Endothelial cell of umbilical vein (primary cell): ENCODE data around the gene HYAL1. TPM values are rescaled to one million over a fixed set of nuclear protein-coding genes. Genes with fewer than 3 reads are reported as not detected.

Experiments used
- BruUV-seq: library from RNA; stranded (reverse); fragments of 400-500 nt; replicated peaks from 2 replicates; lab custom pipeline; 2021; lab: Mats Ljungman, UMichigan
- CTCF ChIA-PET: fragments of 300-600, 350-600 bp; sonication (Branson Sonifier 250); formaldehyde crosslinking; loops from one replicate; lab custom pipeline; 2021; ENCODE audit warnings: antibody characterized with exemption, inconsistent platforms; lab: Charles Lee
- POLR2A ChIA-PET: fragments of 300-600, 350-600 bp; sonication (Branson Sonifier 250); formaldehyde crosslinking; loops from one replicate; lab custom pipeline; 2021; ENCODE audit warnings: antibody characterized with exemption, inconsistent platforms; lab: Charles Lee
- DNase-seq: peaks from one replicate; pipeline ENCODE4 v3.0.0-alpha.2; 2011; ENCODE audit warnings: low read depth, low spot score
- FAIRE-seq: peaks from 2 replicates; lab custom pipeline; 2011; peaks lifted over from hg19 to GRCh38; lab: Jason Lieb, UNC
- H2AFZ ChIP-seq: 2 replicates; pipeline ENCODE4 v1.6.0; 2012; ENCODE audit warnings: low read depth, low read length, control low read depth, inconsistent platforms
- H3K27ac ChIP-seq: 2 replicates; pipeline ENCODE4 v1.5.1; 2011; ENCODE audit warnings: low read depth, mild to moderate bottlenecking, control low read depth, low read length, moderate library complexity; ENCODE audit not compliant: insufficient read depth
- H3K27me3 ChIP-seq, 2 experiments: 2 replicates each; pipeline versions ENCODE4 v1.6.0 to v1.6.1; 2011; ENCODE audit warnings: low read length in 2 of 2, mixed read lengths in 1 of 2; ENCODE audit not compliant: control insufficient read depth in 2 of 2, insufficient read depth in 2 of 2
- H3K36me3 ChIP-seq, 2 experiments: 2 replicates in 1 of 2; 3 replicates in 1 of 2; pipeline ENCODE4 v1.5.1; 2011; ENCODE audit warnings: low read length in 2 of 2, mild to moderate bottlenecking in 1 of 2, moderate library complexity in 1 of 2; ENCODE audit not compliant: control insufficient read depth in 2 of 2, insufficient read depth in 2 of 2; ENCODE audit errors: extremely low read depth in 1 of 2
- H3K4me1 ChIP-seq: 3 replicates; pipeline ENCODE4 v1.5.1; 2011; ENCODE audit warnings: mild to moderate bottlenecking, low read length; ENCODE audit not compliant: control insufficient read depth, insufficient read depth; ENCODE audit errors: extremely low read depth
- H3K4me2 ChIP-seq: 2 replicates; pipeline ENCODE4 v1.6.1; 2011; ENCODE audit warnings: low read length, control low read depth, mixed read lengths; ENCODE audit not compliant: insufficient read depth
- H3K4me3 ChIP-seq, 3 experiments: fragments of 200-600 bp in 1 of 3; sonication (generic), shearing (Covaris generic) in 1 of 3; replicated peaks in 1 of 3; 2 replicates each; pipeline ENCODE4 v1.5.1; 2011 to 2016; ENCODE audit warnings: control low read depth in 3 of 3, low read length in 3 of 3, mild to moderate bottlenecking in 2 of 3, inconsistent platforms in 1 of 3, low read depth in 1 of 3, moderate library complexity in 1 of 3; ENCODE audit not compliant: insufficient read depth in 1 of 3
- H3K79me2 ChIP-seq: 2 replicates; pipeline ENCODE4 v1.6.0; 2012; ENCODE audit warnings: low read length, inconsistent platforms; ENCODE audit not compliant: control insufficient read depth, insufficient read depth
- H3K9ac ChIP-seq: replicated peaks from 2 replicates; pipeline ENCODE3; 2011; ENCODE audit warnings: low read length, control low read depth; ENCODE audit not compliant: insufficient read depth; ENCODE audit errors: extremely low read depth
- H3K9me1 ChIP-seq: replicated peaks from 3 replicates; pipeline ENCODE4 v1.6.0; 2011; ENCODE audit warnings: mild to moderate bottlenecking, low read length; ENCODE audit not compliant: control insufficient read depth, insufficient read depth; ENCODE audit errors: extremely low read depth
- H3K9me3 ChIP-seq: replicated peaks from 2 replicates; pipeline ENCODE4 v1.5.1; 2012; ENCODE audit warnings: low read length, inconsistent platforms; ENCODE audit not compliant: control insufficient read depth, insufficient read depth
- H4K20me1 ChIP-seq: replicated peaks from 2 replicates; pipeline ENCODE3; 2011; ENCODE audit warnings: mild to moderate bottlenecking, low read length; ENCODE audit not compliant: control insufficient read depth, insufficient read depth; ENCODE audit errors: extremely low read depth
- EZH2 ChIP-seq: IDR thresholded peaks from 2 replicates; pipeline ENCODE4 v1.6.1; 2012; ENCODE audit warnings: borderline replicate concordance, low read depth, mild to moderate bottlenecking, moderate library complexity, low read length, inconsistent platforms; ENCODE audit not compliant: severe bottlenecking
- FOS ChIP-seq: IDR thresholded peaks from 2 replicates; pipeline ENCODE4 v1.6.1; 2011; ENCODE audit warnings: mild to moderate bottlenecking, low read length, moderate library complexity, borderline replicate concordance; ENCODE audit not compliant: insufficient read depth
- GATA2 ChIP-seq: IDR thresholded peaks from 2 replicates; pipeline ENCODE4 v1.7.0; 2011; ENCODE audit warnings: low read depth, mild to moderate bottlenecking, moderate library complexity, mixed read lengths, low read length; ENCODE audit not compliant: insufficient read length, insufficient read depth
- JUN ChIP-seq: IDR thresholded peaks from 2 replicates; pipeline ENCODE4 v1.6.1; 2011; ENCODE audit warnings: borderline replicate concordance, low read depth; ENCODE audit not compliant: insufficient read length, insufficient read depth
- MYC ChIP-seq: IDR thresholded peaks from one replicate; pipeline ENCODE4 v1.6.1; 2011; ENCODE audit warnings: mild to moderate bottlenecking, low read depth, low read length
- POLR2A ChIP-seq: IDR thresholded peaks from 2 replicates; pipeline ENCODE4 v1.6.1; 2012; ENCODE audit warnings: low read depth, mild to moderate bottlenecking, control low read depth, low read length
- POLR2AphosphoS5 ChIP-seq: IDR thresholded peaks from 2 replicates; pipeline ENCODE4 v1.6.1; 2012; ENCODE audit warnings: low read depth, mild to moderate bottlenecking, control low read depth, low read length, moderate library complexity; ENCODE audit not compliant: insufficient read depth
- dilution Hi-C: fragments of 300-500 bp; cut with MboI; formaldehyde crosslinking; loops from one replicate; pipeline ENCODE4 v1.15.0; 2019; ENCODE audit warnings: low sequenced_read_pairs; ENCODE audit not compliant: extremely low pct_ligation_motif_present
- intact Hi-C: fragments of 100-400 bp; cut with micrococcal nuclease; formaldehyde crosslinking; loops from one replicate; pipeline ENCODE4 v1.10.0; 2022
- polyA plus RNA-seq, 4 experiments: library from polyadenylated mRNA; depleted of rRNA in 3 of 4; stranded (reverse) in 3 of 4; unstranded in 1 of 4; fragments of >200 nt; gene quantifications; 2 replicates each; pipeline versions ENCODE4 v1.2.1 to v1.2.3, GENCODE V29; 2011 to 2012; ENCODE audit warnings: missing spikeins in 1 of 4
- total RNA-seq: library from RNA; stranded (reverse); gene quantifications from 2 replicates; pipeline ENCODE4 v1.2.3, GENCODE V29; 2021
- TF ChIP-seq, protein P1 (sequence below), 2 donors: IDR thresholded peaks; 1 replicate in 1 of 2; 2 replicates in 1 of 2; pipeline ENCODE4 v1.5.1; 2011; ENCODE audit warnings: low read length in 2 of 2, mild to moderate bottlenecking in 2 of 2, moderate library complexity in 2 of 2, control low read depth in 1 of 2, inconsistent platforms in 1 of 2, low read depth in 1 of 2; ENCODE audit not compliant: insufficient read depth in 1 of 2; ENCODE audit errors: extremely low read depth in 1 of 2
- TF ChIP-seq, protein P2 (sequence below): IDR thresholded peaks from 2 replicates; pipeline ENCODE4 v1.6.1; 2011; ENCODE audit not compliant: insufficient read depth, insufficient read length

Gene HYAL1
- total and polyA plus RNA-seq, 2 donors (not counting 3 experiments of a cell fraction or from before 2014, with no cell fraction given), result 2.2 to 3.3 TPM

DNA sequence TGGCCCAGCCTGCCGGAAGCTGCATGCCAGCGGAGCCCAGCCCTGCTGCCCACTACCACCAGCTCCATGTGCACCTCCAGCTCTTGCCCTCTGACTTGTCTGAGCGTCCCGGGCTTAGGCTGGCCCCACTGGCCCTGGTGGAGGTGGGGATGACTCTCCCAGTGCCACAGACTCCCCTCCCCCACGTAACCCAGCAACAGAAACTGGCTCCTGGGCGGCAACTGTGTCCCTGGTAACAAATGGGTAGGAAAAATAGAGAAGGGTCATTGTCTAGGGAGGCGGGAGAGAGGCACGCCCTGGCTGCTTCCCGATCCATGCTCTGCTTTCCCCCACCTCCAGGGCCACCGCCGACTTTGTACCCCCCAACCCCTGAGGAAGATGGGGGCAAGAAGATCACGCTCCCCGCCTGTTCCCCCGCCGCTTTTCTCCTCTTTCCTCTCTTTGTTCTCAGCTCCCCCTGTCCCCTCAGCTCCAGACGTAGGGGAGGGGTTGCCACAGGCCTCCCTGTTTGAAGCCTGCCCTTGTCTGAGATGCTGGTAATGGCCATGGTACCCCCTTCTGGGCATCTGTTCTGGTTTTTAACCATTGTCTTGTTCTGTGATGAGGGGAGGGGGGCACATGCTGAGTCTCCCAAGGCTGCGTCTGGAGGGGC, 45.2 kb downstream of the HYAL1 start:
- peaks cover 14 to 43% of the 10 kb centered on the region in 2 experiments for H3K36me3 ChIP-seq
- BruUV-seq, result no TSS peak
- H3K79me2 ChIP-seq, result peaks cover 29% of the 10 kb centered on the region
- peak overlapping the region; percentile 39 for H3K27ac ChIP-seq
- H3K4me1 ChIP-seq, result peaks cover 47% of the 10 kb centered on the region
- DNase-seq, result no peak
- H3K4me2 ChIP-seq, result no peak overlapping the region
- H3K4me3 ChIP-seq, result no peak overlapping the region
- no peaks in the 10 kb centered on the region for H4K20me1 ChIP-seq
- H3K27me3 ChIP-seq, result no peaks in the 10 kb centered on the region
- H3K9ac ChIP-seq, result no peak overlapping the region
- FAIRE-seq, result no peak
- POLR2A ChIA-PET, result interaction anchor here (0.6 to 1.2 kb wide), 2 partner anchors 11 to 63 kb away, joined by 3 read pairs; no protein-coding TSS in a partner anchor
- intact Hi-C loops, result no loop called here
- TF ChIP-seq, protein P1, sequence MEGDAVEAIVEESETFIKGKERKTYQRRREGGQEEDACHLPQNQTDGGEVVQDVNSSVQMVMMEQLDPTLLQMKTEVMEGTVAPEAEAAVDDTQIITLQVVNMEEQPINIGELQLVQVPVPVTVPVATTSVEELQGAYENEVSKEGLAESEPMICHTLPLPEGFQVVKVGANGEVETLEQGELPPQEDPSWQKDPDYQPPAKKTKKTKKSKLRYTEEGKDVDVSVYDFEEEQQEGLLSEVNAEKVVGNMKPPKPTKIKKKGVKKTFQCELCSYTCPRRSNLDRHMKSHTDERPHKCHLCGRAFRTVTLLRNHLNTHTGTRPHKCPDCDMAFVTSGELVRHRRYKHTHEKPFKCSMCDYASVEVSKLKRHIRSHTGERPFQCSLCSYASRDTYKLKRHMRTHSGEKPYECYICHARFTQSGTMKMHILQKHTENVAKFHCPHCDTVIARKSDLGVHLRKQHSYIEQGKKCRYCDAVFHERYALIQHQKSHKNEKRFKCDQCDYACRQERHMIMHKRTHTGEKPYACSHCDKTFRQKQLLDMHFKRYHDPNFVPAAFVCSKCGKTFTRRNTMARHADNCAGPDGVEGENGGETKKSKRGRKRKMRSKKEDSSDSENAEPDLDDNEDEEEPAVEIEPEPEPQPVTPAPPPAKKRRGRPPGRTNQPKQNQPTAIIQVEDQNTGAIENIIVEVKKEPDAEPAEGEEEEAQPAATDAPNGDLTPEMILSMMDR (IDR thresholded peaks at IDR 0.05; ENCODE audit: extremely low read depth in 1 of 2, insufficient read depth in 1 of 2, low read depth in 1 of 2, low read length in 2 of 2), result no peak
- TF ChIP-seq, protein P2, sequence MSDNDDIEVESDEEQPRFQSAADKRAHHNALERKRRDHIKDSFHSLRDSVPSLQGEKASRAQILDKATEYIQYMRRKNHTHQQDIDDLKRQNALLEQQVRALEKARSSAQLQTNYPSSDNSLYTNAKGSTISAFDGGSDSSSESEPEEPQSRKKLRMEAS, result no peak
- no peak for TF ChIP-seq JUN
- TF ChIP-seq POLR2AphosphoS5, result no peak
- TF ChIP-seq MYC, result no peak
- TF ChIP-seq GATA2, result no peak
- no peak for TF ChIP-seq FOS
- TF ChIP-seq POLR2A, result no peak
- no peak for TF ChIP-seq EZH2
- dilution Hi-C loops, result no loop called here
- CTCF ChIA-PET, result interaction anchor here (2.5 to 8.6 kb wide), 5 partner anchors 10 to 65 kb away, joined by 12 to 98 read pairs (median 28); partner anchors contain the start of gene GNAT1
- H3K9me3 ChIP-seq, result no peaks in the 10 kb centered on the region
- no peaks in the 10 kb centered on the region for H3K9me1 ChIP-seq
- no peak overlapping the region for H2AFZ ChIP-seq
